ENCODE results near the gene CDK11A.
A peak's percentile ranks its signal among the peaks of the same experiment; 100 is the strongest.
"Not testable (repeated sequence)": the region's sequence is repeated elsewhere in the genome, so short reads cannot be mapped to it uniquely, and the experiment has no call there.

The CDK11A gene

GRCh38 chr1:1715109-1715883, 8.9 kb downstream of the CDK11A start:
- DNase-seq: not testable (repeated sequence)

GRCh38 chr1:1707897-1708296, 16.3 kb downstream of the CDK11A start:
- DNase-seq: not testable (repeated sequence)

- not testable (repeated sequence) for DNase-seq
Observed at GRCh38 chr1:1707241-1707640, 16.9 kb downstream of the CDK11A start.

- DNase-seq: not testable (repeated sequence)
Observed at GRCh38 chr1:1705623-1706022, 18.5 kb downstream of the CDK11A start.

- not testable (repeated sequence) for DNase-seq
Observed at GRCh38 chr1:1704284-1704957, 19.7 kb downstream of the CDK11A start.

GRCh38 chr1:1703796-1704195, 20.4 kb downstream of the CDK11A start:
- no peak for DNase-seq

- not testable (repeated sequence) for DNase-seq
Observed at GRCh38 chr1:1702506-1702905, 21.7 kb downstream of the CDK11A start.

- DNase-seq: not testable (repeated sequence)
Observed at GRCh38 chr1:1700557-1700956, 23.6 kb downstream of the CDK11A start.

- DNase-seq: not testable (repeated sequence)
Observed at GRCh38 chr1:1700067-1700466, 24.1 kb downstream of the CDK11A start.

GRCh38 chr1:1699061-1699460, 25.1 kb downstream of the CDK11A start:
- DNase-seq: not testable (repeated sequence)

GRCh38 chr1:1697358-1698183, 26.6 kb downstream of the CDK11A start:
- DNase-seq: not testable (repeated sequence)

- DNase-seq: not testable (repeated sequence)
Observed at GRCh38 chr1:1696431-1697357, 27.5 kb downstream of the CDK11A start.

GRCh38 chr1:1692714-1693647, 31.2 kb downstream of the CDK11A start, which contains the start of gene SLC35E2B:
Gene SLC35E2B, minus strand, starts transcription at chr1:1692795. Its CDS starts 16,096 bp downstream, at chr1:1676699.
- peak; percentile 98 for DNase-seq

GRCh38 chr1:1692324-1692713, 31.8 kb downstream of the CDK11A start:
- DNase-seq: peak; percentile 97

- DNase-seq: not testable (repeated sequence)
Observed at GRCh38 chr1:1691443-1691842, 32.7 kb downstream of the CDK11A start.

- not testable (repeated sequence) for DNase-seq
Observed at GRCh38 chr1:1689526-1689925, 34.6 kb downstream of the CDK11A start.

- DNase-seq: no peak
Observed at GRCh38 chr1:1687846-1688245, 36.3 kb downstream of the CDK11A start.

- no peak for DNase-seq
Observed at GRCh38 chr1:1684031-1684681, 40.0 kb downstream of the CDK11A start.

- DNase-seq: no peak
Observed at GRCh38 chr1:1683104-1683905, 40.9 kb downstream of the CDK11A start.

GRCh38 chr1:1680912-1681273, 43.3 kb downstream of the CDK11A start:
- DNase-seq: no peak

Data from NCI-H510A treated with DMSO at 0.1 percent for 48 hours (cell line).